HG03097 (cell line): ENCODE results near the gene SYNE1.
A peak's percentile ranks its signal among the peaks of the same experiment; 100 is the strongest.

Experiments used
- ATAC-seq: cut with Tn5 transposase; IDR thresholded peaks from one replicate; pipeline ENCODE4 v1.9.1; 2021; ENCODE audit not compliant: unreplicated experiment, low FRiP score

The SYNE1 gene

GRCh38 chr6:152380993-152381898, 255.9 kb downstream of the SYNE1 start:
- no peak for ATAC-seq

DNA sequence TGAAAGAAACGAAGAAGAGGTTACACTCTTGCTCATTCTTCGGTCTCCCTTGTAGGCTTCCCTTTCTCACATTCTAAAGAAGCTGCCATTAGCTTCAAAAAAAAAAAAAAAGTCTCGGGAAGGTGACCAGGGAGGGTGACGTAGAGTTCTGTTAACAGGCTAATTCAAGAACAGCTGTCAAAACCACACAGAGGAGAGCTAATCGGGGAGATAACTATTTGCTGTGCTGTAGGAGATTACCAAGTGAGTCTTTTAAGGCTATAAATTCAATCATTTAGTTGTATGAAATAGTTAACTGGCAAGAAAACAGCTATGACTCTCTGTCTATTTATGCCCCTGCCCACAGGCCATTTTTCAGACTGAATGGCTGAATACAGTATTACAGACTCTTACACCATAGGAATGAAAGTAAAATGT, 256.8 kb downstream of the SYNE1 start:
- no peak for ATAC-seq

- ATAC-seq = no peak
These were observed 257.7 kb downstream of the SYNE1 start for GRCh38 chr6:152379423-152379822.

DNA sequence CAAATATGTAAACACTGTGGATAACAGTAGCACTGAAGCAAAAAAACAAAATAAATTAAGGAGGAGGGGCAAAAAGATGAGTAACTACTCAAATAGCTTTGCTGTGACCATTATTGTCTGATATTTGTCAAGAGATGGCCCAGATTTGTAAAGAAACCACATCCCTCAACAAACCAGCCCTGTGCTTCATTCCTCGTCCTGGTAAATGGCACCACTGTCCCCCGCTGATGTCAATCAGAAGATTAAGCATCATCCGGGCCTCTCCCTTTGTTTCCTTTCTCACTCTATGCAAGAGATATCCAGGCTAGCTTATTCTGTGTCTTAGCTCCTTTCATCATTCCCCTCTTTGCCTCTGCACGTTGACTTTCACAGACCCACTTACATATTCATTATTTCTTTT, 259.0 kb downstream of the SYNE1 start:
- ATAC-seq = no peak

DNA sequence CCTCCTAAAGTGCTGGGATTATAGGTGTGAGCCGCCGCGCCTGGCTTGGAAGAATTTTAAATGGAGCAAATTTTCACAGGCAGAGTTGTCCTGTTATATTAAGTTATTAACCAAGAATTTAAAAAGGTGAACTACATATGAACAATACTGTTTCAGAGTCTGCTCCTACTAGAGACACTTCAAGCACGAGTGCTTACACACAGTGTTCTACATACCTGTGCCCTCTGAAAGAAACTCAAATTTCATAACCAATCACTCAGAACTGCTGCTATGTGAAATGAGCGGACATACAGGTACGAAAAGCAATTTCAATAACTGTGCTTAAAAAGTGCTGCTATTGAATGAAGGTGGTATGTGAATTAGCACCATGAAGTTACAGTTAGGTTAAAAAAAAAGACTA, 262.0 kb downstream of the SYNE1 start:
- no peak for ATAC-seq

DNA sequence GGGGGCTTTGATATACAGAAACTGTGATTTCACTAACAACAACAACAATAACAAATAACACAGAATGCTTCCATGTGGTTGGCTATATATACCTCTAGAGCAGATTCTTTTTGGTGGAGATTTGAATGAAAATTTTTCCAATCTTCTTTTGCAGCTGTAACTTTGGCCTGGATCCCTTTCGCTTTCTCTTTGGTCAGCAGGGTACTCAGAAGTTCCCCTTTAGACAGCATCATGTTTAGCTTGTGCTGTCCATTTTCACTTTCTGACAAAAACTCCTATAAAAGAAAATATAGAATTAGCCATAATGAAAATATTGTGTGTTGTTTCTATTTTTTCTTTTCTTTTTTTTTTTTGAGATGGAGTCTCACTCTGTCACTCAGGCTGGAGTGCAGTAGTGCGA, 264.2 kb downstream of the SYNE1 start:
- ATAC-seq = no peak

DNA sequence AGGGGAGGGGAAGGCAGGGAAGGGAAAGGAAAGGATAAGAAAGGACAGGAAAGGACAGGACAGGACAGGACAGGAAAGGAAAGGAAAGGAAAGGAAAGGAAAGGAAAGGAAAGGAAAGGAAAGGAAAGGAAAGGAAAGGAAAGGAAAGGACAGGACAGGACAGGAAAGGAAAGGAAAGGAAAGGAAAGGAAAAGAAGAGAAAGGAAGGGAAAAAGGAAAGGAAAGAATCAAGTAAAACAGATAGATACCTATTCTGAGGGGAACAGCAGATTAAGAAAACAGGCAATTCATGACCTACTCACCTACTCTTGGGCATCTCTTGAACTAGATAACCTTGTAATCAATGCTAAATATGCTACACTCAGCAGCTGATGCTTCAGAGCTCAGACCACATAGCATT, 265.4 kb downstream of the SYNE1 start:
- no peak for ATAC-seq

- ATAC-seq = no peak
These were observed 268.2 kb downstream of the SYNE1 start for GRCh38 chr6:152368751-152369624.

DNA sequence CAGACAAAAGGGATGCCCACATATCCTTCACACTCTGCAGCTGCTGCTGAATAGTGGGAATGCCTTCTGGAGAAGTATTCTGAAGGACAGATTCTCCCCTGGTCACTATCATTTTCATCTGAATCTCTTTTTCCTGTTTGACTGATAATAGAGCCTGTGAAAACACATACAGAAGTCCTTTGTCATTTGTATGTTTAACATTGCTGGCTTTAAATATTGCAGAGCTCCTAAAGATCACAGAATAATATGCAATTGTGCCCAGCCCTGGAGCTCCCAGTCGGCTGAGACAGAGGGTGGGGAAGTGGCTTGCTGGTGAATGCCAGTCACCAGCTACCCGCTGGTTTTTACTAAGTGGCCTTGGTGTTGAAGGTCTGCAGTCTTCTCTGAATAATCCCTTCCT, 272.3 kb downstream of the SYNE1 start:
- no peak for ATAC-seq

- ATAC-seq = no peak
These were observed 277.1 kb downstream of the SYNE1 start for GRCh38 chr6:152360034-152360433.

- ATAC-seq = no peak
These were observed 280.5 kb downstream of the SYNE1 start for GRCh38 chr6:152356662-152357061.

GRCh38 chr6:152356016-152356415, 281.1 kb downstream of the SYNE1 start:
- ATAC-seq = no peak

DNA sequence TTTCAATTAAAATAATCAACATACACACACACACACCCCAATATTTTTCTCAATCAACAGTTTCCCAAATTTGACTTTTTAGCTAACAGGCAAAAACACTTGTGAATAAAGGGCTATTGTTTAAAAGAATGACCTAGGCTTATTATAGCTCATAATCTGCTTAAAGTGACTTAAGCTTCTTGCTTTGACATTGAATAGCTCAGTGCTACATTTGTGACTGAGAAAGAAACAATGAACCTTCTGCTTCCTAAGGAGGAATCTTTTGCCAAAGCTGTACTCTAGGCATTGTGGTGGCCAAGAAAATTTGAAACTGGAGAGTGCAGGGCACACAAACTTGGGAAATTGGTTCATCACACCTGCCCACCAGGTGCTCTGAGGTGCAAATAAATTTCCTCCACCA, 282.0 kb downstream of the SYNE1 start:
- ATAC-seq = no peak

DNA sequence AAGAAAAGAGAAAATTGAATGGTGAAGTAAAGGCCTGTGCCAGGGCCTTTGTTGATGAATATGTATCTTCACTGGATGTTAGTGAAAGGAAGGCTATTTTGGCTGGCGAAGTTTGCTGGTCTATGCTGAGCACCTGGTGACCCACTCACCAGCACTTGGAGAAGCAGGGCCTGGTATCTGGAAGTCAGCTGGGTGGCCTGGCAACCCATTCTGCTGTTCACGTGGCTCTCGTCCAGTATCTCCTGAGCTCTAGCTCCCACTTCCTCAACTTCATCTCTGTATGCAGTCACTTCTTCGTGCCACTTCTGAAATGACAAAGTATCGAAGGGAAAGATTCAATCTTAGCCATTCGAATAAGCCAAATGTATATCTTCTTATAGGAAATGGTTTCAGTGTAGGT, 283.7 kb downstream of the SYNE1 start:
- ATAC-seq = no peak

- no peak for ATAC-seq
These were observed 285.4 kb downstream of the SYNE1 start for GRCh38 chr6:152351742-152352141.

DNA sequence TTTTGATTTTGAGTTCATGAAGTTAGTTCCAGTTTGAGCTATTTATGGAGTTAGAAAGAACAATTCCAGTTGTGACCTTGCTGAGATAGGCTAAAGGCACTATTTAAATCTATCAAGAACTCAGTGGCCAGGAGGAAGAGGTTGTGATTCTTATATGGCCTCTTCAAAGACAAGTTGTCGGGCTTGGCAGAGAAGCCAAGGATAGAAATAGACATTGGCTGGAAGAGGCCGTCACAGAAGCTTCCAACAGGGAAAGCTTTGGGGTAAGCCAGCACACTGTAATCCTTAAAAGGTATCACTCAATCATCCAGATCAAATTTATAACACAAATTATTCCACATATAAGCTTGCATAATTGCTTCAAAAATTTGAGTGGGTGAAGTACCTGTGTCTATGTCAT, 286.1 kb downstream of the SYNE1 start:
- ATAC-seq = no peak

DNA sequence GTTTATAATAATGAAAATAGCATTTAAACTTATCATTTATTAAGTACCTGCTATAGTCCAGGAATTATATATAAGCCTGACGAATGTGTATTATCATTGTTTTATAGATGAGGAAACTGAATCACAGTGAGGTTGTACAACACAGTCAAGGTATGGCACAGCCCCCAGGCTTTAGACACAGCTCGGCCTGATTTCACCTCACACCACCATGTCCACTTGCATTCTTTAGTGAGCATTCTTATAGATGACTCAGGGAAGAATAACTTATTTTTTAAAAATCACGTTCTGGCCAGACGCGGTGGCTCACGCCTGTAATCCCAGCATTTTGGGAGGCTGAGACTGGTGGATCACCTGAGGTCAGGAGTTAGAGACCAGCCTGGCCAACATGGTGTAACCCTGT, 289.0 kb downstream of the SYNE1 start:
- no peak for ATAC-seq

DNA sequence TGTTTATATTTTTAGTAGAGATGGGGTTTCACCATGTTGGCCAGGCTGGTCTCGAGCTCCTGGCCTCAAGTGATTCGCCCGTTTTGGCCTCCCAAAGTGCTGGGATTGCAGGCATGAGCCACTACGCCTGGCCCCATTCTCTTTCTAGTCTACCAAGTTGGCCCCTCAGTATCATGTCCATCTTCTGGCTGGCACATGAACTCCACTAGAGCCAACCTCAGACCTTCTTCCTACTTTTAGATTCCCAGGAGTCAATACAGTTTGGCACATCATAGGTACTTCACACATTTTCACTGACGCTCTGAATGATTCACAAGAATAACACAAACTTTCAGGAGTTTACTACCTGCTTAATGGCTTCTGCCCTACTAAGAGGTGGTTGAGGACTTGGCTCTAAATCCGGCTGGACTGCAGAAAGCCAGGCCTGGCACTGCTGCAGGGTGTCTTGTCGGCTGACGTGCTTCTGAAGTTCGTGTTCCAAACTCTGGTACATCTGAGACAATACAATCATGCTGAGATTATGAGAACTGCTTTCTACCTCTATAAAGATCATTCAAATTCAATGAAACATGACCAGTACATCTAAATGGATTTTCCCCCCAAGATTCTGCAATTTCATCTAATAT, 293.3 kb downstream of the SYNE1 start:
- ATAC-seq = no peak

GRCh38 chr6:152341596-152341995, 295.6 kb downstream of the SYNE1 start:
- no peak for ATAC-seq

GRCh38 chr6:152338335-152339125, 298.6 kb downstream of the SYNE1 start:
- peak; percentile 86 for ATAC-seq
